GM19351 (cell line): ENCODE results near the gene KANK4.
A peak's percentile ranks its signal among the peaks of the same experiment; 100 is the strongest.

ENCODE experiments used
- ATAC-seq: cut with Tn5 transposase; IDR thresholded peaks from one replicate; pipeline ENCODE4 v1.9.1; 2021; ENCODE audit warnings: mild to moderate bottlenecking, moderate library complexity; ENCODE audit not compliant: unreplicated experiment

KANK4 gene

DNA sequence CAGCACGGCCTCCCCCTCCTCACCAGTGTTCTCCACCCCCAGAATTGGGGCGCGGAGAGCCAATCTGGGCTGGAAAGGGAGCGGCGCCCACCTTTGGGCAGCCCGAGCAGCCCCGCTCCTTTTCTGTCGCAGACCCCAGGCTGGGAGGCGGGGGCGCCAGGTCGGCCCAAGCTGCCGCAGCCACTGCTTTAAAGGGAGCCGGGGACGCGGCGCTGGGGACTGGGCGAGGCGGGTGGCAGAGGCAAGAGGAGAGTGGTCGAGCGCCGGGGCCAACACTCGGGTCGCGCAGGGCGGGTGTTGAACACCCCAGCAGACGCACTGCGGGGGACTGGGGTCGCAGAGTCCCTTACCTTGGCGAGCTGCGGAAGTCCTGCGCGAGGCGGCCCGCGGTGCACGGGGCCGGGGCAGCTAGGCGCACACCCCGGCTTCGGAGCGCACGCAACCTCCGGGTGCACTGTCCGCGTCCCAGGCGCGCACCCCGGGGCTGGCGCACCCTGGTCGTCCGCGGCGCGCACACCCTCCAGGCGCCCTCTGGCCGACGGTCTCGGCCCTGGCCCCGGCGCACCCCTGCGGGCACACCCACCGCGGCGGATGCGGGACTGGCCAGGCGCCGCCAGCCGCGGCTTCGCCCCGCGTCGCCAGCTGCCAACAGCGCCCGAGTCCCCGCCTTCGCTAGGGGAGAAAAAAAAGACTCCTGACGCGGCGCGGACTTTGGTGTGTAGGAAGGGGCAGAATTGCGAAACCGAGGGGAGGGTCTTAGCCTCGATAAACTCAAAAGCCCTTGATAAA is at the start of gene KANK4:
KANK4 (minus strand) TSS at position 679 of the 789 bp plus-strand sequence. CDS start 37,870 bp downstream, outside the sequence.
- ATAC-seq = no peak

DNA sequence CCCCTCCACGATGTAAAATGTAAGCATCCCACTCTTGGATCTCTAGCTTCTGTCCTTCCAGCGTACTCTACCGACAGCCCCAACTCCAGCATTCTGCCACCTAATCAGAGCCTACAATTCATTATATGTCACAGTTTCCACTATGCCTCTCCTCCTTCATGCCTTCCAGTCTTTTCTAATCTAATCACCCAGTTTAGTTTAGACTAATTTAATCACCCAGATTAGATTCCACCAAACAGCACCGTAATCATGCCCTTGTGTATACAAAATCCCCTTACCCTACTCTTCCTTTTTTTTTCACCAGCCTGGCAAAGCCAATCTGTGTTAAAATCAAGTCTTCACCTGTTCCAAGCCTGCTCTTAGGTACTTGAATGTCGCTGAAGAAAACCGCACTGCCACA is 49.8 kb upstream of the KANK4 start:
- no peak for ATAC-seq

DNA sequence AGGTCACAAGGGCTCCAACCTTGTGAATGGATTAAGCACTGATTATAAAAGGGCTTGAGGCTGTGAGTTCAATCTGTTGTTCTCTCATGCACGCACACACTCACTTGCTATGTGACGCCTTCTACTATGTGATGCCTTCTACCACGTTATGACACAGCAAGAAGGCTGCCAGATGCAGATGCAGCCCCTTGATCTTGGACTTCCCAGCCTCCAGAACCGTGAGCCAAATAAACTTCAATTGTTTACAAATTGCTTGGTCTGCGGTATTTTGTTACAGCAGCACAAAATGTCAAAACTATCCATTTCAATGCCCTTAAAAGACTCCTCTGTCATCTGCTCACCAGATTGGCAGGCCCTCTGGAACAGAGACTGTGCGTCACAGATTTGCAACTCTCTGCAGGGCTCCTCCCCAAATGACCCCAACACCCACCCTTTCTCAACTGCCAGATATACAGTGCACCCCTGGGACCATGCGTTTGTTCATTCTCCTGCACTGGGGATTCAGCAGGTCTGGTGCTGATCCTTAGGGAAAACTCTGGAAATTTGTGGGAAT is 47.8 kb upstream of the KANK4 start:
- ATAC-seq = no peak

DNA sequence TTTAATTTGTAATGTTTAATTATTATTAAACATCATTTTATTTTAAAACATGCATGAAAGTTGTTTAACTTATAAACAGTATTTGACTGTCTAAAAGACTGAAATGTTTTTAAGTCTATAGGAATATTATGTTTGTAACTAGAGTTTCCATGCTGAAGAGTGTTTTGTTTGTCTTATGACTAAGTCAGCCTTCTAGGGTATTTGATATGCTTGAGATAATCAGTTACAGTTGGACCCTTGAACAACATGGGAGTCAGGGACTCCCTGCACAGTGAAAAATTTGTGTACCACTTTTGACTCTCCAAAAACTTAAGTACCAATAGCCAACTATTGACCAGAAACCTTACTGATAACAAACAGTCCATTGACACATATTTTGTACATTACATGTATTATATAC is 45.5 kb upstream of the KANK4 start:
- no peak for ATAC-seq

DNA sequence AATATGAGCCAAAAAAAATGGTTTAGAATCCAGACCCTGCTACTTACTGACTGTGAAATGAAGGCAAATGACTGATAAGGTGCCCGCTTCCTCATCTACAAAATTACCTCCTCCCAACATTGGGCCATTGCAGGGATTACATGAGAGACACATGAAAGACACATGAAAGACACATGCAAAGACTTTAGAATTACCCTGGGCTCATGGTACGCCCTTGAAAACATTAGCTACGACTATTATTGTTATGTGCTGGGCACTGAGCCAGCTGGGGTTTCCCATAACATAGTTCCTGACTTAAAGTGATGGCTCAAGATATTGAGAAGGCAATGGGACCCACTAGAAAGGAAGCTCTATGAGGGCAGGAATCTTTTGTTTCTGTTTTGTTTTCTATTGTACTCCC is 43.7 kb upstream of the KANK4 start:
- no peak for ATAC-seq

DNA sequence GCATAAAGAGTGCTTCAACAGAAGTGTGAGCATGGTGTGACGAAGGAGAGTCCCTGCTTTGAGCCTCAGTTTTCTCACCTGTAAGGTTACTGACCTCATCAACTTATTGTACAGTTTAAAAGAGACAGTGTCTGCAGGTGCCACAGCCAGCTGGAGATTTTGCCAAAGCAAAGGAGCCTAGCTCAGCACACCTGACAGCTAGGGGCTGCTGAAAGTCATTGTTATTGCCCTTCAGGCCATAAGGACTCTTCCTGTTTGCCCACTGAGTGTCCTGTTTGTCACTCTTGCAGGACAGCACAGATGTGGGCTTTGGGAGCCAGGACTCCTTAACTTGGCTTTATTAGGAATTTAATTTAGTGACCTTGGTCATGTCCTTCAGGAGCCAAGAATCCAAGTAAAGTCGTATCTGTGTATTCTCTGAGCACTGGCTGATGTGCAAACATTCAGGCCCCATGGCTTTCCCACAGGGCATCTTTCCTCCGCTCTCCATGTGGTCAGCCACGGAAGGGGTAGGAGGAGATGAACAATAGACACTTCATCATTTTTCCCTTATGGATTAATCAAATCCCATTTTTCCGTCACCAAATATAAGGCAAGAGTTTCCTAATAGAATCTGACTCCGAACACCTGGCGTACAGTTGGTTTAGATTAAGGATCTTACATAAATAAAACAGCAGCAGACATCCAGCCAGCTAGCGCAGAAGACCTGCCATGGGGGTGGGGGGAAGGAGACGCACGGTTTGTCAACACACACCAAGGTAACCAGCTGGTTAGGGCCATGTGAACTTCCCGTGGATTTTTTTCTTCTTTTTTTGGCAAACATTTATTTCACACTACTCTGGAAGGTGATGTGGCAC is 43.1 kb upstream of the KANK4 start:
- ATAC-seq = no peak

DNA sequence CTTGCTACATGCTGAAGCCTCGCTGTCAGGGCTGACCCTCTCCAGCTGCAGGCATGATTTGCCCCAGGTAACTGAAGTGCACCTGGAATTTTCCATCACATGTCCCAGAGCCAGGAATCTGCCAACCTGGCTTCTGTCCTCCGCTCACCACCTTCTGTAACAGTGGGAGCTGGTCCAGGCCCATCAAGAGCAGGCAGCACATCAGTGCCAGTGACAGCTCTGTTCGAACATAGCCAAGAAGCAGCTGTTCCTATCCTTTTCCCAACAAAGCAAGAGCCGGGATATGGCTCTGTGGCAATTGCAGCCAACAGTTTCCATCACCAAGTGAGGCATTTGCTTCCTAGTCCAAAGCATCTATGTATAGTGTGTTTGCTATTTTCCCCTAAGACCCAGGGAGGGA is 42.2 kb upstream of the KANK4 start:
- no peak for ATAC-seq

DNA sequence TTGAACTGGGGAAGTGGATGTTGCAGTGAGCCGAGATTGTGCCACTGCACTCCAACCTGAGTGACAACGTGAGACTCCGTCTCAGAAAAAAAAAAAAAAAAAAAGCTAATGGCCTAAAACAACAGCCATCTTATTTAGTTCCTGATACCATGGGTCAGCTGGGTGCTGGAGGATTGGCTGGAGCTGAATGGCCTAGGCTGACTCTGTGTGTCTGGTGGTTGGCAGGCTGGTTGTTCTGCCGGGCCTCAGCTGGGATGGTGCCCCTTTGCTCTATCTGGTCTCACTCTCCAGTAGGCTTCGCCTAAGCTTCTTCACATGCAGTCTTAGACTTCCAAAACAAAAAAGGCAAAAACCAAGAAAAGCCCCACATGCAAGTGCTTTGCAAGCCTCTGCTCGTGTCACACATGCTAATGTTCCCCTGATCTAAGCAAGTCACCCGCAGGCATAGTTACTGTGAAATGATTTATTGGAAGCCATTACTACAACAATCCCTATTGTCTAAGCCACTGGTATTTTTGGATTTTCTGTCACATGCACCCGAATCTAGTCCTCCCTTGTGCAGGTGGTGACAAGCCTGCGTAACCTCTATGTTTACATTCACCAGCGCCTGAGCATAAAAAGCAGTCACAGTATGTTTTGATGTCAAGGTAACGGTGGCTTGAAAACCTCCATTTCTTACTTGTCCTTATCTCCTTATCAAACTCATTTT is 39.6 kb upstream of the KANK4 start:
- ATAC-seq = no peak

DNA sequence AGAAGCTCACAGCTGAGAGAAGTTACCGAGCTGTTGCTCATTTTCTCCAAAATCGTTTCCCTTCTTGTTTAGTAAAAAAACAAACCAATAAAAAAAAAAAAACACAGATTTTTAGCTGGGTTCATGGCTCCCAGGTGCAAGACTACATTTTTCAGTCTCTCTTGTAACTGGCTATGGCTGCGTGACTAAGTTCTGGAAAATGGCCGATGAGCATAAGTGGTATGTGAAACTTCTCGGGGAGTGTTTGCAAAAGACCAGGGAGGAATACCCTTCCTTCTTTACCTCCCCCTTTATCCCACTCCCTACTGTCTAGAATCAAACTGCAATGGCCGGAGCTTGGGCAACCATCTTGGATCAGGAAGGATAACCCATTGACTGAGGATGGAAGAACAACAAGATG is 38.7 kb upstream of the KANK4 start:
- no peak for ATAC-seq

DNA sequence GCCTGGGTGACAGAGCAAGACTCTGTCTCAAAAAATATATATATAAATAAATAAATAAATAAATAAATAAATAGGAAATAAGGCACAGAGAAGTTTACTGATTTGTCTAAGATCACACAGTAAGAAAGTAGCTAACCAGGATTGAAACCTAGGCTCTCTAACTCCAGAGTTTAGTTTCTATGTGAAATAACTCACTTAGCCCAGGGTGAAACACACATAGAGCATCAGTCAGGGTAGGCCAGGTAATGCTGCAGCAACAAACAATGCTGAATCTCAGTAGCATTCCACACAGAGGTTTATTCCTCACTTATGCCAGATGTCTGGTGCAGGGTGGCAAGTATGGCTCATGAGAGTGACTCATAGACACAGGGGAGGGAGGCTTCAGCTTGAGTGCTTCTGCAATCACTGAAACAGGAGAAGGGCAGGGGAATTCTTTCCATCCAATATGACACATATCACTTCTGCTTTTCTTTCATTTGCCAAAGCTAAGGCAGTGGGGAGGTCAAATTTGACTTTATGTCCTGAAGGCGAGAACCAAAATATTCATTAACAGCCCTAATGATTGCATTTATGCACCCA is 37.1 kb upstream of the KANK4 start:
- ATAC-seq = peak; percentile 62

DNA sequence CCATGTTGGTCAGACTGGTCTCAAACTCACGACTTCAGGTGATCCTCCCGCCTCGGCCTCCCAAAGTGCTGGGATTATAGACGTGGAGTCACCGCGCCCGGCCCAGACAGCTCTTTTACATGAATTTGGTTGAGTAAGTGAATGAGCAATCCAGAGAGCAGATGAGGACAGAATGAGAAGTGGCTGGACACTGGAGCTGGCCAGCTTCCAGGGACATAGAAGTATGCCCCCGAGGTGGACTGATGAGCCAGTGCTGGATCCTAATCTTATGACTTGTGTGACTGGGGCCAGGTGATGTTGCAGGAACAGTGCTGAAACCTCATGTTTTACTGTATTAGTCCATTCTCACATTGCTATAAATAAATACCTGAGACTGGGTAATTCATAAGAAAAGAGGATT is 35.9 kb upstream of the KANK4 start:
- no peak for ATAC-seq

DNA sequence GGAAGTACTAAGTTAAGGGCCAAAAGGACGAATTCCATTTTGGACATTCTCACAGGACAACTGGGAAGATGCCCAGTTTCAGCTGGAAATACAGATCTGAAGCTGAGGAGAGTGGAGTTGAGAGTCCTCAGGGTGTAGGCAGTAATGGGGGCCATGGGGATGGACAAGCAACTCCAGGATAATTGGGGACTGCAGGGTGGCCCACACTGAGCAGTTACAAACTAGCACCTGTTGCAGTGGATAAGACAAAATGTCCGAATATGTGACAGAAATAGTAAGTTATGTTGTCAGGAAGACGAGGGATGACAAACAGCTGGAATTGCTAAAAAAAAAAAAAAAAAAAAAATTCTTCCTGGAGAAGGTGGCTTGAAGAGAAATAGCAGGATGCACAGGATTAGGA is 34.6 kb upstream of the KANK4 start:
- no peak for ATAC-seq

DNA sequence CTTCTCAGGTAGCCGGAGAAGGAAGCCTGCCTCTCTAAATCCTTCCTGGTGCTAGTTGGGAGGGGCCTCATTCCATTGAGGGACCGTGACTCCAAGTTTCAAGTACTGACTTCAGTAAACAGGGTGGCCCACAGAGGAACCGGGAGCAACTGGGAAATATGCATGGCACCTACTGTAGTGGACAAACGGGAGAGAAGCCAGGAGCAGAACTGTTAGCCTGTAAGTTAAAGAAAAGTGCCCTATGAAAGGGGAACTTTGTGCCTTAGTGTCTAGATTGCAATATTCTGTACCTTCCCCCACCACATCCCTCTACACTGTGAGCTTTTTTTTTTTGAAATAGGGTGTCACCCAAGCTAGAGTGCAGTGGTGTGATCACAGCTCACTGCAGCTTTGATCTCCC is 33.2 kb upstream of the KANK4 start:
- ATAC-seq = no peak

DNA sequence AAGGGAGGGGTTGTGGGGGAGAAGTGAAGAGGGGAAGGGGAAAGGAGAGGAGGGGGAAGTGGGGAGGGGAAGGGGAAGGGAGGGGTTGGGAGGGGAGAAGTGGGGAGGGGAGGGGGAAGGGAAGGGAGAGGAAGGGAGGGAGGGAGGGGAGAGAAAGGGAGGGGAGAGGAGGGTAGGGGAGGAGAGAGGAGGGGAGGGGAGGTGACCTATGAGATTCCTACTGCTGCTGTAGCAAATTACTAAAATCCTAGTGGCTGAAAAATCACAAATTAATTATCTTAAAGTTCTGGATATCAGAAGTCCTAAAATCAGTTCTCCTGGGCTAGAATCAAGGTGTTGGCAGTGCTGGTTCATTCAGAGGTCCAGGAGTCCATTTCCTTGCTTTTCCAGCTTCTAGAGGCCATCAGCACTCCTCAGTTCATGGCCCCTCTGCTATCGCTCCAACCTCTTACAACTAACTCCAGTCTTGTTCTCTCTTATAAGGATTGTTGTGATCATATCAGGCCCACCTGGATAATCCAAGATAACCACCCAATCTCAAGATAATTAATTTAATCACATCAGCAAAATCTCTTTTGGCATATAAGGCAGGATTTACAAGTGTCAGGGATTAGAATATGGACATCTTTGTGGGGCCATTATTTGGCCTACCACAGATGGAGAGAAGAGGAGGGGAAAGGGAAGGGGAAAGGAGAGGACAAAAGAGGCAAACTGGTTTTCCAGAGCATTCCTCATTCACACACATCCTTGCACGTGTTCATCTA is 30.4 kb upstream of the KANK4 start:
- ATAC-seq = no peak

DNA sequence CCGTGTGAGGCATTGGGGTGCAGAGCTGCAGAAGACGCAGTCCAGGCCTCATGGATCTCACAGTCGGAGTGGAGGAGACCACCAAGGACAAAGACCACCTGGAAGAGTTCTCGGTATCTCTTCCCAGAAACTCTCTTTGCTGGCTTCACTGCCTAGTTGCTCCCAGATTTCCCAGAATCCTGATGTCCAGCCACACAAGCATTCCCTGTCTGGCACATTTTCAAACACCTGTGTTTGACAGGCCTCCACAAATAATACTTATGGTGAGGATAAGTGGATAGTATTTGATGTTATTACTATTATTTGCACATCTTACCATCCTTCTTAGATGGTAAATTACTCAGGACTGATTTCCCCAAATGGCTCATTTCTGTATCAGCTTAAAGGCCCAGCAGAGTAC is 27.7 kb upstream of the KANK4 start:
- ATAC-seq = no peak

DNA sequence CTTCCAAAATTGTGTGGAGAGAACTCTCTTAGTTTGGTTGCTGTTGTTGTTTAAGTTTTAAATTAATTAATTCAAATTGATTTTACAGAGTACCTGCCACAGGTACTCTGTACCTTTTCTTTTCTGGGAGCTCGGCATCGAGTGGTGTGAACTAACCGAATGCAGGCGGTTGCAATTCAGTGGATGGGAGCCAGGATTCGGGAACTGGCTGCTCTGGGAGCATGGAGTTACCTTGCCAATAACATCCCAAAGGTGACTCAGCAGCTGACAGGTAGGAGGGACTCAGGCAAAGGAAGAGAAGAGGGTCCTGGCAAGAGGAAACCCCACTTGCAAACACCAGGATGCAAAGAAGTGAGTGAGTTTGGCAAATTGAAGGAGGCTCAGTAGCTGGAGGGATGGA is 24.7 kb upstream of the KANK4 start:
- no peak for ATAC-seq

DNA sequence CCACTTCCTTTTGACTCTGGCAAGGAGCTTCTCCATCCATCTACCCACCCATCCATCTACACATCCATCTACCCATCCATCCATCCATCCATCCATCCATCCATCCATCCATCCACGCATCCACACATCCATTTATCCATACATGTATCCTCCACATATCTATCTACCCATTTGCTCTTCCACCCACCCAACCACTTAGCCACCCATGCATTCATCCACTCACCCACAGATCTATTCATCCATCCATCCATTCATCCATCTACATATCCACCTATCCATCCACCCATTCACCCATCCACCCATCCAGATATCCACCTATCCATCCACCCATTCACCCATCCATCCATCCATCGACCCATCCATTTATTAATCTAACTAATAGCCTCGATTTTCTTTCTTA is 23.0 kb upstream of the KANK4 start:
- no peak for ATAC-seq

DNA sequence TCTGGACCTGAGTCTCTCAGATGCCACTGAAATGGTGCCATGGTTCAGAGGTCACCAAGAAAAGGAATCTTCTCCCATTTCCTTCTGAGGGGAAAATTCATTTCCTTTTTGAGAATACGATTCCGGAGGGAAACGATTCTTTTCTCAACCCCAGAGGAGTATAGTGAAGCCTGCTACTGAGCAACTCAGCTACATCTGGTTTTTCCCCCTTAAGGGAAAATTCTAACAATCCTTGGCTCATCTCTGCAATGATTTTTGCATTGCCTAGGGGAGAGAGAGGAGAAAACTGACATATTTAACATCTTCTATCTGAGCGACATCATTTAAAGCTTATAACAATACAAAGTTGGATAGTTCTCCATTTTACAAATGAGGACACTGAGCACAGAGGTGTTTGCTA is 22.4 kb upstream of the KANK4 start:
- ATAC-seq = no peak

DNA sequence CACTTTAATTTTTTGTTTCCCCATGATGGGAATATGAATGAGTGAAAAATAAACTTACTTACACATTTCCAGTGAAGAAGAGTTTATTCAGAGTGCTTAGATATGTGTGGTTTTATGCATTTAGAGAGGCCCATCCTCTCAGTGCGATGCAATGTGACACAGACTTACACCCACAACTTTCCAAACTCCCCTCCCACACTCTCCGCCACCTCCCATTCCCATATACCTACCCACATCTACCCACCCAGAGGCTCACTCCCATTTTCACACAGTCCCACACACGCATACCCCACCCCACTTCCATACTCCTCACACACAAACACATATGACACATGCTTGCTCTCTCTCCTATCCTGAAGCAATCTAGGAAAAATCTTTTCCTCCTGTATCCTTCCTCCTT is 21.9 kb upstream of the KANK4 start:
- ATAC-seq = no peak
